Measurements from ENCODE around the gene SMIM44.
"Not testable (repeated sequence)": the region's sequence is repeated elsewhere in the genome, so short reads cannot be mapped to it uniquely, and the experiment has no call there.

Gene SMIM44

DNA sequence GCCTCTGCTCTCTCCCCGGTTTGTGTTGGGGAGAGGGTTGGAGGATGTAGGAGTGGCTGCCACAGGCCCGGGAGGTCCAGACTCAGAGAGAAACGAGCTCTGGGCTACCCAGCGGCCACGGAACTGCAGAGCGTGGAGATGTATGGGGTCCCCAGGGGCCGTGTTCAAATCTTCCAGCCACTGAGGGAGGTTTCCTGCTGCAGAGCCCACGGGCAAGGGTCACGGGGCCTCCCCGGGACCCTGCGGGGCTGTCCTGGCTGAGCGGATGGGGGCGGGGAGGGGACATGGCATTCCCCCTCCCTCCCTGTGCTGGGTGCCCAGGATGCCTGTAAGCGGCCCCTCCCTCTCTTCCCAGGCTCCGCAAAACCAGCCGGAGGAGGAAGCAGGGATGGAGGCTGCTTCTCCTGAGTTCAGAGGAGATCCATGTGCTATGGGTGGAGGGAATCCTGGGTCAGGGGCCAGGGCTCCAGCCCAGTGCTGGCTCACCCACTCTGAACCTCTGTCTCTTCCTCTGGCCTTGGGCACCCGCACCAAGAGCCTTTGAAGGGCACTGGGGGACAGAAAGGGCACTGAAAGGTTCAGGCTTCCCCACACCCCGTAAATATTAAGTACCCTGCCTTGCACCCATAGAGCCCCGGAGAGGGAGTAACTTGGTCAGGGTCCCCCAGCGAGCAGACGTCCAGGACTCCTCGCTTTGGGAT lies 25.6 kb downstream of the SMIM44 start:
- no peak for DNase-seq (ENCODE audit: low read depth in 2 of 2)

- no peak for DNase-seq (ENCODE audit: low read depth in 2 of 2)
These were observed 26.2 kb downstream of the SMIM44 start for GRCh38 chr19:3456925-3457527.

DNA sequence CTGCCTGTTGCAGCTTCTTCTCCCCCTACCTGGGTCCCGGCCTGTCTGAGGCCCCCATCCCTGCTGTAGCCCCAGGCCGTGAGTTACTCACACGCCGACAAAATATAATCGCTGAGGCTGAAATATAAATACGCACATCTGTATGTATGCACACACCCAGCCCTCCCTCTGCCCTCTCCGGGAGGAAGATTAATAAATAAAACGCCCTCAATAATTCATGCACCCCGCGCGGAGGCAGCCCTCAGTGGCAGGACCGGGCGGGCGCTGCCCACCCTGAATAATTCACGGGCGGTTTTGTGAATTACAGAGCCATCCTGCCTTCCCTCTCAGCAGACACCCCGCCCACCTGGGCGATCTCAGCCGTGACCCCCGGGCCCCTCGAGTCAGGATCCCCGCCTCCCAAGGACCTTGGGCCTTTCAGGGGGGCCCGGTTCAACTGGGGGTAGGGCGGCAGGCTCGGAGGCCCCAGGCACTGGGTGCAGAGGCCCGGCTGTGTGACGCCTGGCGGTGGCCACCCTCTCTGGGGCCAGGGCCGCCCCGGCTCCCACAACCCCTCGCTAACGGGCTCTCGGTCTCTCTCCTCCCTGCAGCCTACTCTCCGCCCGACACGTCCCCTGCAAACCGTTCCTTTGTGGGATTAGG lies 27.2 kb downstream of the SMIM44 start:
- no peak for DNase-seq (ENCODE audit: low read depth in 2 of 2)

- DNase-seq (ENCODE audit: low read depth in 2 of 2), result no peak
These were observed 27.8 kb downstream of the SMIM44 start for GRCh38 chr19:3455393-3455955.

DNA sequence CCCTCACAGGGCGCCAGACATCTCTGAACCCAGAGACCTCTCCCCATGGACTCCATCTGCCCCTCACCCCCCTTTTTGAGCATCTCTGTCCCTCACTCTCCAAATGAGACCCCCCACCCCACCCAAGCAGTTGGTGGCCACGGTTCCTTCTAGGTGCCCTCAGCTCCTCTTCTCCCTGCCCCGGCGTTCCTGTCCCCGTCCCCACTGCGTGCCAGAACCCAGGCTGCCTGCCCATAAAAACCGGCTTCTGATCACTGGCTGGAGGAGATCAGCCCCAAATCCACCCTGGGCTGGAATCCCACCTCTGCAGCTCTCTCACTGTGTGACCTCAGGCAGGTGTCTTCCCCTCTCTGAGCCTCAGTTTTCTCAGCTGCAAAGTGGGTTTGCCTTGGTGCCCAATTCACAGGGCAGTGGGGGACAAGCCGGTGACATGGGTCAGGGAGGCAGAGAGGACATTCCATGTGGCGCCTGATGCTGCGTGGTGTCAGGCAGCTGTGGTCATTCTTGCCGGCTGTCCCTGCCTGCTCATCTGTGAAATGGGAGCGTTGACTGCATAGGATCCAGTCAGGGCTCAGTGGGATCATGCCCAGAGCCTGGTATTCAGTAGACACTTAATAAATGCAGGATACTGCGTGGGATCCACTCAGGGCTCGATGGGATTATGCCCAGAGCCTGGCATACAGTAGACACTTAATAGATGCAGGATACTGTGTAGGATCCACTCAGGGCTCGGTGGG lies 28.4 kb downstream of the SMIM44 start:
- DNase-seq (ENCODE audit: low read depth in 2 of 2), result no peak

DNA sequence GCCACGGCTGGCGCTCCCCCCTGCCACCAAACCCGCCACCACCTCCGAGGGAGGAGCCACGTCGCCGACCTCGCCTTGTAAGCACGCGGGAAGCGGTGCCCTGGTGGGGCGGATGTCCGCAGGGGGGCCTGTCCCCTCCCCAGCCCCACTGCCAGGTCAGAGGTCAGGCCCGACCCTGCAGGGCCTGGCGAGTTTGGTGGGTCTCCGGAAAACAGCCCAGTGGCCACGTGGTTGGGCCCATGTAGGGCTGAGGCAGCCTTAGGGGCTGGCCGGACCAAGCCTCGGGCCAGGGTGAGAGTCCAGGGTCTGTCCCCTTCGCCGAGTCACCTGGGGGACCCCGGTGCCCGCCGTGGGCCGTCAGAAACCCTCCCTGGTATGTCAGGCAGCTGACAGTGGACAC lies 29.4 kb downstream of the SMIM44 start:
- no peak for DNase-seq (ENCODE audit: low read depth in 2 of 2)

DNA sequence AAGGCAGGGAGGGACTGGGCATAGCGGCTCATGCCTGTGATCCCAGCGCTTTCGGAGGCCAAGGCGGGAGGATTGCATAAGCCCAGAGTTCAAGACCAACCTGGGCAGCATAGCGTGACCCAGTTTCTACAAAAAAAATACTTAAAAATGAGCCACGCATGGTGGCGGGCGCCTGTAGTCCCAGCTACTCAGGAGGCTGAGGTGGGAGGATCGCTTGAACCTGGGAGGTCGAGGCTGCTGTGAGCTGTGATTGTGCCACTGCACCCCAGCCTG lies 30.4 kb downstream of the SMIM44 start:
- DNase-seq (ENCODE audit: low read depth in 2 of 2), result not testable (repeated sequence)

GRCh38 chr19:3452171-3452941 lies 30.9 kb downstream of the SMIM44 start:
- no peak for DNase-seq (ENCODE audit: low read depth in 2 of 2)

GRCh38 chr19:3451451-3451866 lies 31.8 kb downstream of the SMIM44 start:
- no peak for DNase-seq (ENCODE audit: low read depth in 2 of 2)

GRCh38 chr19:3450796-3451411 lies 32.3 kb downstream of the SMIM44 start:
- DNase-seq (ENCODE audit: low read depth in 2 of 2), result no peak

GRCh38 chr19:3448616-3449334 lies 34.5 kb downstream of the SMIM44 start:
- no peak for DNase-seq (ENCODE audit: low read depth in 2 of 2)

DNA sequence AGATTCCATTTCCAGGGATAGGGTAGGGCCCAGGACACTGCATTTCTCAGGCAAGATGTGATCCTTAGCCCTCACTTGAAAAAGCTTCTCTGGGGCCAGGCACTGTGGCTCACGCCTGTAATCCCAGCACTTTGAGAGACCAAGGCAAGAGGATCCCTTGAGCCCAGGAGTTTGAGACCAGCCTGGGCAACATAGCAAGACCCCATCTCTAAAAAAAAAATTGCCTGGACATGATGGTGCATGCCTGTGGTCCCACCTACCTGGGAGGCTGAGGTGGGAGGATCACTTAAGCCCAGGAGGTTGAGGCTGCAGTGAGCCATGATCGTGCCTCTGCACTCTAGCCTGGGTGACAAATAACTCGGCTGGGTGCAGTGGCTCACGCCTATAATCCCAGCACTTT lies 36.6 kb downstream of the SMIM44 start:
- not testable (repeated sequence) for DNase-seq (ENCODE audit: low read depth in 2 of 2)

DNA sequence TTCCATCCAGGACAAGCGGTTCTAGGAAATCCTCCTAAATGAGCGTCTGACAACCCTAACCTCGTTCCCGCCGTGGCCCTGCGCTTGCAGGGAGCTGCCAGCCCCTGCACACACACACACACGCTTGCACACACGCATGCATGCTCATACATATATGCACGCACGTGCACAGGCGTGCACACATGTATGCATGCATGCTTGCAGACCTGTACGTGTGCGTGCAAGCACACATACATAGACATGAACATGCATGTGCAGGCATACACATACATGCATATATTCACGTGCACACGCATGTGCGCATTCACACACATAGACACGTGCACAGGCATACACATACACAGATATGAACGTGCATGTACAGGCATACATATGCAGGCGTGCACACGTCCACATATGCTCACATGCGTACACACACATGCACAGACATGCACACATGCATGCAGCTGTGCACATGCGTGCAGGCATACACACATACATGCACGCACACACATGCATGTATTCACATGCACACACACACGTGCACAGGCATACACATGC lies 38.5 kb downstream of the SMIM44 start:
- DNase-seq (ENCODE audit: low read depth in 2 of 2), result no peak

DNA sequence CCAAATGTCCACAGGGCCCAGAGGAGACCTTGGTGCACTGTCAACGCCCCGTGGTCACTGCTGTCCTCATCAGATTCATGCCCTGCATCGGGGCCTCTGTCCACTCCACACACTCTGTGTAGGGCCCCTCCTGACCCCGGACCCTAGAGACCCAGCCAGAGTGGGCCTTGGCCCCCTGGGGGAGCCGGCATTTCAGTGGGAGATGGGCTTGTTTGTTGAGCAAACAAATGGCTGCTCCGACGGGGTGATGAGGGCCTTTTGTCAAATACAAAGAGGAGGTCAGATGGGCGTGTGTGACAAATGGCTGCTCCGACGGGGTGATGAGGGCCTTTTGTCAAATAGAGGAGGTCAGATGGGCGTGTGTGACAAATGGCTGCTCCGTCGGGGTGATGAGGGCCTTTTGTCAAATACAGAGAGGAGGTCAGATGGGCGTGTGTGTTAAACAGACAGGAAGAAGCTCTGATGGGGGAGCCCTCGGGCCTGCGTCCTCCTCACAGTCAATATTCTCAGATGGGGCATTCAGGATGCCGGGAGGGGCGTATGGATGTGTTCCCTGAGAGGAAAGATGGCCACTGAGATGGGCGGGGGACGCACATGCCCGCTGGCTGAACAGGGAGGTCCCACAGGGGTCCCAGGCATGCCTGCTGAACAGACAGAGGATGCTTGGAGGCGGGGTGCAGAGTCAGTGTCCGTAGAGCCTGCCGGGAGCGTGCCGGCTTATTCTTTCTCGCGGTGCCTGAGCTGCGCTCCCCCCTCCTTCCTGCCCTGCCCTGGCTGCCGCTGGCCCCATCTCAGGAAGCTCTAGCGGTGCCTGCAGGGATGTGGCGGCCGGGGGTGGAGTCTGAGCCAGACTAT lies 39.2 kb downstream of the SMIM44 start:
- DNase-seq (ENCODE audit: low read depth in 2 of 2), result no peak

DNA sequence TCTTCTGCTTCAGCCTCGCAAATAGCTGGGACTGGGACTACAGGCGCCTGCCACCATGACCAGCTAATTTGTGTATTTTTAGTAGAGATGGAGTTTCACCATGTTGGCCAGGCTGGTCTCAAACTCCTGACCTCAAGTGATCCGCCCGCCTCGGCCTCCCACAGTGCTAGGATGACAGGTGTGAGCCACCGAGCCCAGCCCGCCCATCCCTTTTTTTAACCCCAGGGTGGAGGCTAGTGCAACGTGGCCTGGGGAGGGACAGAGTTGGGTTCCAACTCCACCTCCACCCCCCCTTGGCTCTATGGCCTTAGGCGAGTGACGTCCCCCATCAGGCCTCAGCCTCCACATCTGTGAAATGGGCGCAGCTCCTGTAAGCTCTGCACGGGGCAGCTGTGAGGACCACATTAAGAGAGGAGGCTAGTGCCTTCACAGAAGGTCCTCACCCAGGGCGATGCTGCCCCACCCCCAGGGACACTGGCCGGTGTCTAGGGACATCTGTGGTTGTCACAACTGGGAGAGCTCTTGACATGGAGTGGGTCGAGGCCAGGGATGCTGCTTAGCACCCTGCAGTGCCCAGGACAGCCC lies 40.7 kb downstream of the SMIM44 start:
- no peak for DNase-seq (ENCODE audit: low read depth in 2 of 2)

- DNase-seq (ENCODE audit: low read depth in 2 of 2), result no peak
These were observed 41.3 kb downstream of the SMIM44 start for GRCh38 chr19:3441986-3442329.

DNA sequence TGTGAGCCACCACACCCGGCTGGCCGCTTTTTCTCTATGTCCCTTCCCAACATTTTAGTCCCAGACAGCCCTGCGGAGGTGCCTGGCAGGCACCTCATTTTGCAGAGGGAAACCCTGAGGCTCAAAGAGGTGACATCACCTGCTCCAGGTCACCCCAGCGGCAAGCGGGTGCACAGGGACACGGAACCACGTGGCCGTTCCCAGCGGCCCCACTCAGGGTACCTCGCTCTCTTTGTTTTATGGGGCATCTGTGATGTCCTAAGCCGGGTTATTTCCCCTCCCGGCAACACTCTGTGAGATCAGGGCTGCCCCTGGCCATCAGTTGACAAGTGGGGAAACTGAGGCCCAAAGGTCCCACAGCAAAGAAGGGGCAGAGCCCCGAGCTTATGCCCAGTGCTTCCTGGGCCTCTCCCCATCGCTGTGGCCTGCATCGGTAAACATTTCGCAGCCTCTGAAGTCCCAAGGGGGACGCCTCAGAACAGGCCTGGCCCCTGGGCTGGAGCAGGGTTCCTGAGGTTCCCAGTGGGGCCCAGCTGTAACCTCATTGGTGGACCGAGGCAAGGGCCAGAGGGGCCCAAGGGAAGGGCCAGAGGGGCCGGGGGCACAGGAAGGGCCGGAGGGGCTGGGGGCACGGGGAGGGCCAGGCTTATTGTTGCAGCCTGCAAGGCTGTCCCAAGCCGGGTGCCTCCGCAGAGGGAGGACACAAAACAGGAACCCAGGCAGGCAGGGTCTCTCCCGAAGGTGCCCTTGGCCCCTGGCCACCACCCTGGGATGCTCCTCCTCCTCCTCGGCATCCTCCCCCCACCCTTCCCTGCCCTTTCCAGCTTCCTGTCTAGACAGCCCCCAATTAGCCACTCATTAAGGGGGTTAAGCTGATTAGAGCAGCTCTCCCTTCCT lies 41.9 kb downstream of the SMIM44 start:
- no peak for DNase-seq (ENCODE audit: low read depth in 2 of 2)

- DNase-seq (ENCODE audit: low read depth in 2 of 2), result peak; percentile 14 to 47
These were observed 43.2 kb downstream of the SMIM44 start for GRCh38 chr19:3440082-3440481.

Measured in stimulated activated CD4-positive, alpha-beta T cell treated with anti-CD3 and anti-CD28 coated beads, Interleukin-12 subunit alpha, Interleukin-12 subunit beta, amount 100 ng/mL, for 24 hours (primary cell).